T-helper 1 cell treated with Interleukin-12 subunit alpha and Interleukin-12 subunit beta and Interleukin-4 antibody, amounts not matched to agents 30 ng/mL and 1 ng/mL, for 36 hours (primary cell): ENCODE measurements around the gene ARL17B. TPM values are rescaled to one million over a fixed set of nuclear protein-coding genes. Genes with fewer than 3 reads are reported as not detected.
"Not testable (repeated sequence)": the region's sequence is repeated elsewhere in the genome, so short reads cannot be mapped to it uniquely, and the experiment has no call there.

Experiments
- intact Hi-C: fragments of 100-400 bp; cut with micrococcal nuclease; formaldehyde crosslinking; loops from one replicate; pipeline ENCODE4 v1.15.1; 2024
- total RNA-seq: library from RNA; stranded (reverse); gene quantifications from 2 replicates; pipeline ENCODE4 v1.2.3, GENCODE V29; 2022

The ARL17B gene
- total RNA-seq, 1 donor from 2014 or later, result 16.5 TPM

GRCh38 chr17:46290906-46291546 lies 70.5 kb downstream of the ARL17B start:
- intact Hi-C loops, result not testable (repeated sequence)

- intact Hi-C loops, result loop anchor here (2.0 kb wide), 2 partner anchors 21 to 705 kb away; no protein-coding TSS in a partner anchor
Measured at GRCh38 chr17:46287587-46287986, 74.0 kb downstream of the ARL17B start.

- intact Hi-C loops, result loop anchor here (1.0 to 2.0 kb wide), 3 partner anchors 20 to 704 kb away; no protein-coding TSS in a partner anchor
Measured at GRCh38 chr17:46286764-46287221, 74.8 kb downstream of the ARL17B start.

GRCh38 chr17:46285500-46285899 lies 76.1 kb downstream of the ARL17B start:
- intact Hi-C loops, result not testable (repeated sequence)

GRCh38 chr17:46284467-46284866 lies 77.1 kb downstream of the ARL17B start:
- intact Hi-C loops, result not testable (repeated sequence)

GRCh38 chr17:46282635-46283034 lies 78.9 kb downstream of the ARL17B start:
- intact Hi-C loops, result not testable (repeated sequence)

- intact Hi-C loops, result not testable (repeated sequence)
Measured at GRCh38 chr17:46281336-46281735, 80.2 kb downstream of the ARL17B start.

- intact Hi-C loops, result not testable (repeated sequence)
Measured at GRCh38 chr17:46276728-46277479, 84.7 kb downstream of the ARL17B start.

GRCh38 chr17:46274238-46274637 lies 87.3 kb downstream of the ARL17B start:
- intact Hi-C loops, result no loop called here

- intact Hi-C loops, result no loop called here
Measured at GRCh38 chr17:46273541-46274236, 87.9 kb downstream of the ARL17B start.

GRCh38 chr17:46270032-46270431 lies 91.5 kb downstream of the ARL17B start:
- intact Hi-C loops, result no loop called here

GRCh38 chr17:46266656-46267544 lies 94.7 kb downstream of the ARL17B start:
- intact Hi-C loops, result loop anchor here (1.0 to 5.0 kb wide), 5 partner anchors 20 to 372 kb away; partner anchors contain the start of gene MAPT

GRCh38 chr17:46266063-46266655 lies 95.4 kb downstream of the ARL17B start:
- intact Hi-C loops, result loop anchor here (1.0 to 5.0 kb wide), 5 partner anchors 21 to 371 kb away; partner anchors contain the start of gene MAPT

GRCh38 chr17:46264456-46265198 lies 96.9 kb downstream of the ARL17B start:
- intact Hi-C loops, result loop anchor here (5.0 kb wide), 2 partner anchors 262 to 832 kb away; partner anchors contain the start of gene ARHGAP27

GRCh38 chr17:46262271-46262670 lies 99.3 kb downstream of the ARL17B start:
- intact Hi-C loops, result loop anchor here (5.0 kb wide), 1 partner anchor 830 kb away; the partner anchor contains the start of gene ARHGAP27

- intact Hi-C loops, result loop anchor here (5.0 kb wide), 1 partner anchor 828 kb away; the partner anchor contains the start of gene ARHGAP27
Measured at GRCh38 chr17:46259845-46260661, 101.5 kb downstream of the ARL17B start.

- intact Hi-C loops, result not testable (repeated sequence)
Measured at GRCh38 chr17:46256369-46256768, 105.2 kb downstream of the ARL17B start.

- intact Hi-C loops, result not testable (repeated sequence)
Measured at GRCh38 chr17:46254215-46254614, 107.4 kb downstream of the ARL17B start.
